GM23248 (cell line): Measurements from ENCODE around the gene SH2D3C. TPM values are rescaled to one million over a fixed set of nuclear protein-coding genes. Genes with fewer than 3 reads are reported as not detected.

ENCODE experiments used
- DNase-seq: peaks from one replicate; pipeline ENCODE4 v3.0.0-alpha.2; 2015
- H2AFZ ChIP-seq: fragments of 200-600 bp; sonication (generic); 2 replicates; pipeline ENCODE4 v1.6.1; 2016; ENCODE audit warnings: antibody characterized with exemption
- H3F3A ChIP-seq: fragments of 200-600 bp; sonication (generic); 2 replicates; pipeline ENCODE4 v1.6.1; 2016; ENCODE audit warnings: mild to moderate bottlenecking, antibody characterized with exemption, mixed run types; ENCODE audit not compliant: insufficient read depth
- H3K27ac ChIP-seq: fragments of 200-600 bp; sonication (generic); 2 replicates; pipeline ENCODE4 v1.5.1; 2016; ENCODE audit warnings: mild to moderate bottlenecking
- H3K27me3 ChIP-seq: fragments of 200-600 bp; sonication (generic); replicated peaks from 2 replicates; pipeline ENCODE4 v1.6.1; 2016; ENCODE audit warnings: mild to moderate bottlenecking; ENCODE audit not compliant: insufficient read depth
- H3K36me3 ChIP-seq: fragments of 200-600 bp; sonication (generic); 2 replicates; pipeline ENCODE4 v1.6.1; 2016; ENCODE audit warnings: low read depth, mild to moderate bottlenecking
- H3K4me1 ChIP-seq: fragments of 200-600 bp; sonication (generic); 2 replicates; pipeline ENCODE4 v1.6.1; 2016; ENCODE audit warnings: mild to moderate bottlenecking; ENCODE audit not compliant: insufficient read depth
- H3K4me2 ChIP-seq: fragments of 200-600 bp; sonication (generic); one replicate; pipeline ENCODE4 v1.6.1; 2016; ENCODE audit warnings: mild to moderate bottlenecking; ENCODE audit not compliant: unreplicated experiment
- H3K4me3 ChIP-seq: fragments of 200-600 bp; sonication (generic); 2 replicates; pipeline ENCODE4 v1.5.1; 2016; ENCODE audit warnings: mild to moderate bottlenecking
- H3K79me2 ChIP-seq: fragments of 200-600 bp; sonication (generic); 2 replicates; pipeline ENCODE4 v1.6.1; 2016; ENCODE audit warnings: mild to moderate bottlenecking; ENCODE audit not compliant: insufficient read depth
- H3K9ac ChIP-seq: fragments of 200-600 bp; sonication (generic); 2 replicates; pipeline ENCODE4 v1.6.1; 2016; ENCODE audit warnings: mild to moderate bottlenecking
- H3K9me2 ChIP-seq: fragments of 200-600 bp; sonication (generic); 2 replicates; pipeline ENCODE4 v1.6.1; 2016; ENCODE audit warnings: mixed run types, mild to moderate bottlenecking, moderate library complexity; ENCODE audit not compliant: insufficient read depth
- H3K9me3 ChIP-seq: fragments of 200-600 bp; sonication (generic); one replicate; pipeline ENCODE4 v1.6.1; 2017; ENCODE audit warnings: low read depth
- H4K20me1 ChIP-seq: fragments of 200-600 bp; sonication (generic); 2 replicates; pipeline ENCODE4 v1.6.0; 2016; ENCODE audit not compliant: insufficient read depth
- EZH2 ChIP-seq: fragments of 200-600 bp; sonication (generic); IDR thresholded peaks from 2 replicates; pipeline ENCODE4 v1.6.1; 2018; ENCODE audit warnings: antibody characterized with exemption, mild to moderate bottlenecking; ENCODE audit not compliant: insufficient read depth, poor library complexity, severe bottlenecking
- EZH2phosphoT487 ChIP-seq: fragments of 200-600 bp; sonication (generic); IDR thresholded peaks from 2 replicates; pipeline ENCODE4 v1.6.1; 2018; ENCODE audit warnings: antibody characterized with exemption, moderate library complexity, mild to moderate bottlenecking, low read depth; ENCODE audit not compliant: insufficient read depth
- WGBS, 2 experiments: methylation state at CpG; one replicate each; pipeline ENCODE4 v1.1.6; 2015 to 2017; ENCODE audit warnings: low lambda C conversion rate in 2 of 2, low coverage in 1 of 2; ENCODE audit errors: missing lambda C conversion rate in 2 of 2; 5-methylcytosine and 5-hydroxymethylcytosine counted together
- in situ Hi-C: fragments of 300-500 bp; cut with MboI; formaldehyde crosslinking; loops from 2 replicates; pipeline ENCODE4 v1.15.0; 2020
- polyA plus RNA-seq: library from polyadenylated mRNA; unstranded; fragments of >200 nt; fragmentation: Nextera tagmentation; extraction: Ambion mirVana; gene quantifications from 2 replicates; pipeline ENCODE4 v1.2.1, GENCODE V29; 2016
- total RNA-seq: library from RNA; depleted of rRNA; stranded (reverse); fragments of >200 nt; shearing (Covaris generic); gene quantifications from 2 replicates; pipeline ENCODE4 v1.2.3, GENCODE V29; 2014

Gene SH2D3C
- total and polyA plus RNA-seq, 2 experiments from 2014 or later, result not detected

GRCh38 chr9:127733614-127734013 is 44.9 kb downstream of the SH2D3C start:
- no peak overlapping the region for H3K9ac ChIP-seq
- no peak overlapping the region for H3K4me3 ChIP-seq
- no peak overlapping the region for H3K4me2 ChIP-seq
- no peak for DNase-seq
- in situ Hi-C loops, result loop anchor here (10.0 kb wide), 1 partner anchor 139 kb away; no protein-coding TSS in a partner anchor
- H3K36me3 ChIP-seq, result no peaks in the 10 kb centered on the region
- peaks cover 10% of the 10 kb centered on the region; the same call in 1 of the 2 replicates for H3K4me1 ChIP-seq
- 0 out of 2 replicates have a peak, but pooled peaks cover 7% of the 10 kb centered on the region for H3K79me2 ChIP-seq
- H2AFZ ChIP-seq, result no peak overlapping the region
- no peaks in the 10 kb centered on the region for H3K9me3 ChIP-seq
- H4K20me1 ChIP-seq, result no peaks in the 10 kb centered on the region
- no peaks in the 10 kb centered on the region for H3K9me2 ChIP-seq
- WGBS, 2 experiments, result 92 to 100% methylated on average over 2 of the region's 2 CpGs
- no peak for TF ChIP-seq EZH2
- TF ChIP-seq EZH2phosphoT487, result no peak
- H3K27ac ChIP-seq, result no peak overlapping the region
- no peaks in the 10 kb centered on the region for H3F3A ChIP-seq
- no peaks in the 10 kb centered on the region for H3K27me3 ChIP-seq

GRCh38 chr9:127732444-127732843 is 46.0 kb downstream of the SH2D3C start:
- H3K36me3 ChIP-seq, result no peaks in the 10 kb centered on the region
- peaks cover 10% of the 10 kb centered on the region; the same call in 1 of the 2 replicates for H3K4me1 ChIP-seq
- in situ Hi-C loops, result loop anchor here (10.0 kb wide), 1 partner anchor 138 kb away; no protein-coding TSS in a partner anchor

GRCh38 chr9:127731938-127732337 is 46.5 kb downstream of the SH2D3C start:
- Histone ChIP-seq H3K9ac (no peak overlapping the region), H4K20me1 (no peaks in the 10 kb centered on the region), H3K9me3 (no peaks in the 10 kb centered on the region), H3F3A (no peaks in the 10 kb centered on the region), H3K4me1 (peaks cover 10% of the 10 kb centered on the region; the same call in 1 of the 2 replicates), H3K9me2 (no peaks in the 10 kb centered on the region), H3K79me2 (0 out of 2 replicates have a peak, but pooled peaks cover 7% of the 10 kb centered on the region), H3K36me3 (no peaks in the 10 kb centered on the region), H3K4me2 (no peak overlapping the region), H2AFZ (no peak overlapping the region), H3K4me3 (no peak overlapping the region), H3K27me3 (no peaks in the 10 kb centered on the region), H3K27ac (no peak overlapping the region)
- TF ChIP-seq EZH2phosphoT487 (no peak), EZH2 (no peak)
- no peak for DNase-seq
- 87 to 91% methylated on average over 16 of the region's 16 CpGs for WGBS, 2 experiments
- in situ Hi-C loops, result loop anchor here (10.0 kb wide), 1 partner anchor 137 kb away; no protein-coding TSS in a partner anchor

More at GRCh38 chr9:127732444-127732843, 46.0 kb downstream of the SH2D3C start:
- H3K9me3 ChIP-seq, result no peaks in the 10 kb centered on the region
- H3K9me2 ChIP-seq, result no peaks in the 10 kb centered on the region
- H3K27ac ChIP-seq, result no peak overlapping the region
- no peaks in the 10 kb centered on the region for H3F3A ChIP-seq
- no peaks in the 10 kb centered on the region for H4K20me1 ChIP-seq
- no peak for DNase-seq
- H2AFZ ChIP-seq, result no peak overlapping the region
- no peak overlapping the region for H3K4me3 ChIP-seq
- WGBS, 2 experiments, result 88% methylated on average over 20 to 21 of the region's 21 CpGs
- no peak overlapping the region for H3K9ac ChIP-seq
- 0 out of 2 replicates have a peak, but pooled peaks cover 7% of the 10 kb centered on the region for H3K79me2 ChIP-seq
- no peak overlapping the region for H3K4me2 ChIP-seq
- TF ChIP-seq EZH2 (no peak), EZH2phosphoT487 (no peak)
- no peaks in the 10 kb centered on the region for H3K27me3 ChIP-seq

GRCh38 chr9:127730799-127731410 is 47.6 kb downstream of the SH2D3C start:
- Histone ChIP-seq H3K27me3 (no peaks in the 10 kb centered on the region), H3K36me3 (no peaks in the 10 kb centered on the region), H4K20me1 (no peaks in the 10 kb centered on the region), H3F3A (no peaks in the 10 kb centered on the region), H3K9me3 (no peaks in the 10 kb centered on the region), H3K9me2 (no peaks in the 10 kb centered on the region), H3K4me3 (no peak overlapping the region), H3K4me2 (no peak overlapping the region), H2AFZ (no peak overlapping the region), H3K4me1 (peaks cover 10% of the 10 kb centered on the region; the same call in 1 of the 2 replicates), H3K79me2 (0 out of 2 replicates have a peak, but pooled peaks cover 7% of the 10 kb centered on the region), H3K27ac (no peak overlapping the region), H3K9ac (no peak overlapping the region)
- TF ChIP-seq EZH2phosphoT487 (no peak), EZH2 (no peak)
- 76 to 77% methylated on average over 9 of the region's 9 CpGs for WGBS, 2 experiments
- in situ Hi-C loops, result loop anchor here (10.0 kb wide), 1 partner anchor 136 kb away; no protein-coding TSS in a partner anchor
- DNase-seq, result no peak
